GM19035 (cell line): ENCODE data around the gene CRIP3.

Experiments used
- ATAC-seq: cut with Tn5 transposase; IDR thresholded peaks from one replicate; pipeline ENCODE4 v1.9.1; 2021; ENCODE audit not compliant: unreplicated experiment

CRIP3 gene

GRCh38 chr6:43290905-43291355 is 17.7 kb downstream of the CRIP3 start:
- ATAC-seq: no peak

GRCh38 chr6:43290339-43290904 is 18.2 kb downstream of the CRIP3 start:
- no peak for ATAC-seq

DNA sequence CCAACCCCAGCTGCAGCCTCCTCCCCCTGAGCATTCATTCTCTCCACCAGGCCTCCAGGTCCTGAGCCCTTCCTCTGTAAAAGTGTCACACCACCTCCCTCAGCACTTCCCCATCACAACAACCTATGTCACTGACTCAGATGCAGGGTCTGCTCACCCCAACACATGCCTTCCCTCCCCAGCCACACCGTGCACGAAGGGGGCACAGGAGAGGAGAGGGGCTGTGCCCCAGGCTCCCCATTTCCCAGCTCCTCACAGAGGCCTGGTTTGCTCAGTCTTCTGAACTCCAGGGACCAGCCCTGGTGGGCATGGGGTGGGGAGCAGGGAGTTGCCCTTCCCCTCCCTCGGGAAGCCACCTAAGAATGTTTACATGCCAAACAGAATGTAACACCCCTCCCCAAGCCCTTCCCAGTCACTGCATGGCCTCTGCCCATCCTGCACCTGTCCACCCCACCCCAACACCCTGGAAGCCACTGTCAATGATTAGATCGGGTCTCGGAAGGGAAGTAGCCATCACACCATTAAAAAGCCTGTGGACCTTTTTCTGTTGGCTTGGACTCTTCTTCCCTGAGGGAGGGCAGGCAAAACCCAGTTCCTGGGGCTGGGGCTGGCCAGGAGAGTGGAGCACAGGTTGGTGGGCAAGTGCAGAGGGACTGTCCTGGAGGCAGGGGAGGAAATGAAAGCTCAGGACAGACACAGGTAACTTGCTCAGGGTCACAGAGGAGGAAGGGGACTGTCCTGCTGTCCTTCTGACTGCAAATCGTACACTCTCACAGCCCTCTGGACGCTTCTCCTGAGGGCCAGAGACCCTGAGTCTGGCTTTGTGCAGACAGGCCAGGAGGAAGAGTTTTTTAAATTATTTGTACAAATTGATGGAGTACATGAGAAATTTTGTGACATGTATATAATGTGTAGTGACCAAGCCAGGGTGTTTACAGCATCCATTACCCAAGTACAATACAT is 20.6 kb downstream of the CRIP3 start:
- ATAC-seq: no peak

DNA sequence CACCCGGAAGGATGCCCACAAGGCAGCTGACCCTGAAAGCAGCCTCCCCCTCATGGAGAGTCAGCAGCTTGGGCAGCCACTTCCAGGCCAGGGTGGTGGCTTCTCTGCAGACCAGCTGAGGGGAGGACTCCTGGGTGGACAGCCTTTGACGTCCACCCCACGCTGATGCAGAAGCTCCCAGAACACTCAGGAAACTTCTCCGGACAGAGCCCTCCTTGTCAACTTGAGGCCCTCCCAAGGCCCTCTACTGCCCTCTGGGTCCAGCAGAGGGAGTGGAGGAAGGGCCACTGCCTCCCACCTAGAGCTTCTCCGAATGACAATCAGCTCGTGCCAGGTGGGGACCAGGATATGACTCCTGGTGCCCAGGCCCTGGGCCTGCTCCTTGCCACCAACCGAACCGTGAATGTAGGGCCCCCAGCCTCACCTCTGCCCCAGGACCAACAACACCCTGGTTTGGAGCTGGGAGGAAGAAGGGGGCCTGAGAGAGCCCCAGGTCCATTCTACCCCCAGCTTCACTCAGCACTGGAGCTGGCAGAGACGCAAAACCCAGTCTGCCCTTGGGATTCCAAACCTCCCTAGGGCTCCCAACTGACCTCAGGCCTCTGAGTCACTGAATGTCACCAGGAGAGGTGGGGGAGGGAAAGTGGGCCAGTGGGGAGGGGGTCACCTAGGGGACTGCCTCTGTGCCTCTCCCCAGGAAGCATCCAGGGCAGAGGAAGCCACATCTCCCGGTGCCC is 21.5 kb downstream of the CRIP3 start:
- no peak for ATAC-seq

DNA sequence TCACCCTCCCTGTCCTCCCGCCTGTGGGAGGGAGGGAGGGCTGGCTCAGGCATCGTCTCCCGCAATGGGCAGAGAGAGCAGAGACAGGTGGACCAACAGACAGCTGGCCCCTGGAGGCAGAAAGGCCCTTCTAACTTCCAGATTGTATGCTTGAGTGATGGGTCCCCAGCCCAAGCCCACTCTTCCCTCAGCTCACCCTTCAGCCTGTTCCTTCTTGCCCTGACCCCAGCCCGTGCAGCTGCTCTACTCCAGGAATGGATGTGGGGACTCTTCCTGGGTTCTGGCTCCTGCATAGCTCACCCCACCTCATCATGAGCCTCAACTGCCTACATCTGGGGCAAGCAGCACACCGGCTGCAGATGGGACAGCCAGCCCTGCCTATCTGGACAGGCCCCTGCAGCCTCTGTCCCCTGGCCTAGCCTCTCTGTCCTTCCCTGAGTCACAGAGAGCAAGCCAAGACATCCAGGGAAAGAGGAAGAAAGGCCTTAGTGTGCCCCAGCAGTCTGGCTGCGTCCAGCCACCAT is 22.1 kb downstream of the CRIP3 start:
- ATAC-seq: no peak

- no peak for ATAC-seq
Observed at GRCh38 chr6:43285832-43286231, 22.8 kb downstream of the CRIP3 start.

GRCh38 chr6:43284991-43285781 is 23.4 kb downstream of the CRIP3 start:
- no peak for ATAC-seq

DNA sequence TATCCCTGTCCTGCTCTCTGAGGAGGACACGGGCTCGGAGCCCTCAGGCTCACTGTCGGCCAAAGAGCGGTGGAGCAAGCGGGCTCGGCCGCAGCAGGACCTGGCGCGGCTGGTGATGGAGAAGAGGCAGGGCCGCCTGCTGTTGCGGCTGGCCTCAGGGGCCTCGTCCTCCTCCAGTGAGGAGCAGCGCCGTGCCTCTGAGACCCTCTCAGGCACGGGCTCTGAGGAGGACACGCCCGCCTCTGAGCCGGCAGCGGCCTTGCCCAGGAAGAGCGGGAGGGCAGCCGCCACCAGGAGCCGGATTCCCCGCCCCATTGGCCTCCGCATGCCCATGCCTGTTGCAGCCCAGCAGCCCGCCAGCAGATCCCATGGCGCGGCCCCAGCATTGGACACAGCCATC is 24.7 kb downstream of the CRIP3 start:
- ATAC-seq: no peak

- no peak for ATAC-seq
Observed at GRCh38 chr6:43283514-43283901, 25.1 kb downstream of the CRIP3 start.

- ATAC-seq: no peak
Observed at GRCh38 chr6:43282636-43283513, 25.8 kb downstream of the CRIP3 start.

GRCh38 chr6:43282060-43282459 is 26.6 kb downstream of the CRIP3 start:
- no peak for ATAC-seq

GRCh38 chr6:43280234-43280633 is 28.4 kb downstream of the CRIP3 start:
- no peak for ATAC-seq

DNA sequence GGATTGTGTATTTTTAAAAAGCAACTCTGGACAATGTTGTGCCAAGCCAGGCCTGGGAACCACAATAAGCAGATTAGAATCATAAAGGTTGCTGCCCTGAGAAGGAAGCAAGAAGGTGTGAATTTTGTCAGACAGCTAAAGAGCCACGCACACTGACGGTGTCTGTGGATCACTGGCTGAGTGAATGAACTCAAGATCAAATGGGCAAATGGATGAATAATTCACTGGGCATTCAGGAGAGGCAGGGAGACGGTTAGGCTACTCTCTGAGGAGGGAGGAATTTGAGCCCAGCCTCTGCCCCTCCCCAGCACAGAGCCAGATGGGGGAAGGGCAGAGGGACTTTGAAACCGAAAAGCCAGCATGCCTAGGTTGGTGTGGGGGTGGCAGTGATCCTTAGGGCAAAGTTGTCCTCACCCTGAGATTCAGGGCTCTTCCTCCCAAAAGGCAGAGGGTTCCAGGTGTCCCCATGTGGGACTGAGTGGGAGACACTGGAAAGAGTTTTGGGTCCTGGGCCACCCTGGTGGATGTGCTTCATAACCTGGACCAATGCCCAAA is 30.0 kb downstream of the CRIP3 start:
- ATAC-seq: no peak

DNA sequence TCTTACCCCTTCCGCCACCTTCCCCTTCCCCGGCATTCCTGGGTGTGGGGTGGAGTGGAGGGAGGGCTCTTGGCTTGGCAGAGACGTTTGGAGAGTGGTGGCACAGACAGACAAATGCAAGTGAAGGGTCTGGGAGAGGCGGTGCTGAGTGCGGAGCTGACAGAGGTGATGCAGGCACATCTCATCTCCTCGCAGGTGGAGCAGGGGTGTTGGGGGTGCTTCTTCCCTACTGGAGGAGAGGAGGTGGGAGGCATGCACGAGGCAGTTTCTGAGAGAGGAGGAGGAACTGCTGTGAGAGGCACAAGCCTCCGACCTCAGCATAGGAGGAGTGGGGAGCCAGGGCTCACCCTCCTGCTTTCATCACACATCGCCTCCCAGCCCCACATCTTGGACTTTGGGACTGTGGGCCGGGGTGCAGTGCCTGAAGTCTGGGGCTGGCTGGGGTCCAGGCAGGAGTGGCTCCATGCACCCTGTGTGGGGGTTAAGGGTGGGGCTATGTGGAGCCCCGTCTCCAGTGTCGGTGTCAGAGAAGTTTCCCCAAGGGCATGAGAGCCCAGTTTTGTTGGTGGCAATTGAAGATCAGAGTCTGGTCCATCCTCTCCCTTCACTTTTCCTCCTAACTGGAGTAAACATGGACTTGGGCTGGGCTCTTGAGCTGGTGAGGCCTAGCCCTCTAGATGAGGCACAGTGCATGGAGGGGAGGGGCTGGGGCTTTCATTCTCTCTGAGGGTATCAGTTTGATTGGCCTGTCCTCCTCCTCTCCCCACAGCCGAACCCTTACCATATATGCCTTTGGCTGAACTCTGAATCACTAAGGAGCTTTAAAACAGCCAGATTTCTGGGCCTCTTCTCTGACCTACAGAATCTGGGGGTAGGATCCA is 30.7 kb downstream of the CRIP3 start:
- ATAC-seq: no peak

- no peak for ATAC-seq
Observed at GRCh38 chr6:43277306-43277642, 31.4 kb downstream of the CRIP3 start.

DNA sequence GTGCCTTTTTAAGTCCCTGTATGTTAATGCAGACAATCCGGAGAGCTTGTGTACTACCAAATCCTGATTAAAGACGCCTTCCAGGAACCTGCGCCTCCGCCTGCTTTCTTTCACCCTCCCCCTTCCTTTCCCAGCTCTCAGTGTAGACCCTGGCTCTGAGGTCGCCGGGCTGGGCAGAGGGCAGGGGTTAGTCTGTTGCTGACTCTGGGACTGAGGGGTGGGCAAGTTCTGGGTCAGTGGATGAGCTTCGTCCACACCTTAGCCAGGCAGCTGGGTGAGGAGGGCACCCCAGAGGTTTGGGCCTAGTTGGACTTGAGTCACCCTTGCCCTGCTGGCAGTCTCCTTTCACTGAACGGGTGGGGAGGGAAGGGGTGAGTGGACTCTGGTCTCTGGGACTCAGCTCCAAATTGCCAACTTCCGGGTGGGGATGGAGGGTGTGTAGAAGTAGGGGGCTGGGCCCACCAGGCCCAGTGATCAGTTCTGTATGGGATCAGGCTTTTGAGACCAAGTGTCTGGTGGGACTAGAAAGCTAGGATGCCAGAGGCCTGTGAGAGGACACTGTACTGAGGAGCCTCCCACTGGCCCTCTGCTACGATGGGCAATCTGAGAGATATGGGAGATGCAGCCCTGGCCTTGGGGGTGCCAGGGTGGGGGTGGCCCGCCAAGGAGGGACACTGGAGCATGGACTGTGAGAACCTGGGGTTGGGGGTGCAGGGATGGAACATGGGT is 31.9 kb downstream of the CRIP3 start:
- no peak for ATAC-seq

- ATAC-seq: no peak
Observed at GRCh38 chr6:43275801-43276576, 32.6 kb downstream of the CRIP3 start.
